ENCODE data around the gene CEACAM16.

- TF ChIP-seq, protein P1, sequence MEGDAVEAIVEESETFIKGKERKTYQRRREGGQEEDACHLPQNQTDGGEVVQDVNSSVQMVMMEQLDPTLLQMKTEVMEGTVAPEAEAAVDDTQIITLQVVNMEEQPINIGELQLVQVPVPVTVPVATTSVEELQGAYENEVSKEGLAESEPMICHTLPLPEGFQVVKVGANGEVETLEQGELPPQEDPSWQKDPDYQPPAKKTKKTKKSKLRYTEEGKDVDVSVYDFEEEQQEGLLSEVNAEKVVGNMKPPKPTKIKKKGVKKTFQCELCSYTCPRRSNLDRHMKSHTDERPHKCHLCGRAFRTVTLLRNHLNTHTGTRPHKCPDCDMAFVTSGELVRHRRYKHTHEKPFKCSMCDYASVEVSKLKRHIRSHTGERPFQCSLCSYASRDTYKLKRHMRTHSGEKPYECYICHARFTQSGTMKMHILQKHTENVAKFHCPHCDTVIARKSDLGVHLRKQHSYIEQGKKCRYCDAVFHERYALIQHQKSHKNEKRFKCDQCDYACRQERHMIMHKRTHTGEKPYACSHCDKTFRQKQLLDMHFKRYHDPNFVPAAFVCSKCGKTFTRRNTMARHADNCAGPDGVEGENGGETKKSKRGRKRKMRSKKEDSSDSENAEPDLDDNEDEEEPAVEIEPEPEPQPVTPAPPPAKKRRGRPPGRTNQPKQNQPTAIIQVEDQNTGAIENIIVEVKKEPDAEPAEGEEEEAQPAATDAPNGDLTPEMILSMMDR (IDR thresholded peaks at IDR 0.05; ENCODE audit: low read depth, low read length): no peak
- no peak for TF ChIP-seq MYC (IDR thresholded peaks at IDR 0.05; ENCODE audit: low read depth, low read length)
- TF ChIP-seq POLR2A (IDR thresholded peaks at IDR 0.05; ENCODE audit: extremely low read depth, insufficient read length): no peak
- TF ChIP-seq, protein P2, sequence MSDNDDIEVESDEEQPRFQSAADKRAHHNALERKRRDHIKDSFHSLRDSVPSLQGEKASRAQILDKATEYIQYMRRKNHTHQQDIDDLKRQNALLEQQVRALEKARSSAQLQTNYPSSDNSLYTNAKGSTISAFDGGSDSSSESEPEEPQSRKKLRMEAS (IDR thresholded peaks at IDR 0.05; ENCODE audit: low read depth, low read length): no peak
Observed at GRCh38 chr19:44708940-44709339, 10.0 kb downstream of the CEACAM16 start.

All from NB4 (cell line).